DMS153 treated with DMSO at 0.1 percent for 48 hours (cell line): ENCODE data around the gene C9orf85.
"Not testable (repeated sequence)": the region's sequence is repeated elsewhere in the genome, so short reads cannot be mapped to it uniquely, and the experiment has no call there.

Source experiments
- DNase-seq: peaks from one replicate; lab custom pipeline; 2025; ENCODE audit not compliant: unreplicated experiment; lab: John Stamatoyannopoulos, UW

Gene C9orf85

GRCh38 chr9:71911061-71911907 is at the start of gene C9orf85, which contains the start of gene ABHD17B:
C9orf85 (plus strand) TSS chr9:71911639; CDS start chr9:71911735, 96 bp downstream.
ABHD17B (minus strand) TSS chr9:71911193; CDS start chr9:71875080, 36,113 bp downstream.
- peak; percentile 96 for DNase-seq

- no peak for DNase-seq
Measured at GRCh38 chr9:71863631-71864030, 47.8 kb upstream of the C9orf85 start.

GRCh38 chr9:71875345-71875744 is 36.1 kb upstream of the C9orf85 start:
- DNase-seq = no peak

GRCh38 chr9:71876106-71876505 is 35.3 kb upstream of the C9orf85 start:
- no peak for DNase-seq

GRCh38 chr9:71876829-71877228 is 34.6 kb upstream of the C9orf85 start:
- DNase-seq = no peak

GRCh38 chr9:71878327-71879274 is 32.8 kb upstream of the C9orf85 start:
- DNase-seq = no peak

GRCh38 chr9:71879644-71880174 is 31.7 kb upstream of the C9orf85 start:
- no peak for DNase-seq

GRCh38 chr9:71884005-71884404 is 27.4 kb upstream of the C9orf85 start:
- DNase-seq = no peak

GRCh38 chr9:71885467-71885866 is 26.0 kb upstream of the C9orf85 start:
- DNase-seq = no peak

- no peak for DNase-seq
Measured at GRCh38 chr9:71886015-71886414, 25.4 kb upstream of the C9orf85 start.

- no peak for DNase-seq
Measured at GRCh38 chr9:71886541-71886940, 24.9 kb upstream of the C9orf85 start.

- no peak for DNase-seq
Measured at GRCh38 chr9:71887362-71887761, 24.1 kb upstream of the C9orf85 start.

GRCh38 chr9:71890042-71890679 is 21.3 kb upstream of the C9orf85 start:
- DNase-seq = no peak

GRCh38 chr9:71891557-71892189 is 19.8 kb upstream of the C9orf85 start:
- DNase-seq = no peak

GRCh38 chr9:71895117-71895516 is 16.3 kb upstream of the C9orf85 start:
- no peak for DNase-seq

GRCh38 chr9:71895955-71896354 is 15.5 kb upstream of the C9orf85 start:
- DNase-seq = no peak

- no peak for DNase-seq
Measured at GRCh38 chr9:71896761-71897160, 14.7 kb upstream of the C9orf85 start.

- DNase-seq = no peak
Measured at GRCh38 chr9:71897577-71897976, 13.9 kb upstream of the C9orf85 start.

- DNase-seq = not testable (repeated sequence)
Measured at GRCh38 chr9:71898756-71899155, 12.7 kb upstream of the C9orf85 start.
